Mononuclear cell (primary cell): Measurements from ENCODE around the gene SGMS1. TPM values are rescaled to one million over a fixed set of nuclear protein-coding genes. Genes with fewer than 3 reads are reported as not detected.

Experiments
- H3K27me3 ChIP-seq: 2 replicates; pipeline ENCODE4 v1.6.0; 2011; ENCODE audit warnings: low read length, control low read depth; ENCODE audit not compliant: insufficient read depth
- H3K4me1 ChIP-seq: 2 replicates; pipeline ENCODE4 v1.5.1; 2011; ENCODE audit warnings: mild to moderate bottlenecking, low read length, control low read depth; ENCODE audit not compliant: insufficient read depth
- H3K4me3 ChIP-seq: 2 replicates; pipeline ENCODE4 v1.5.1; 2011; ENCODE audit warnings: mild to moderate bottlenecking, low read length, moderate library complexity
- H3K9me3 ChIP-seq: 2 replicates; pipeline ENCODE4 v1.5.1; 2011; ENCODE audit warnings: low read depth, mild to moderate bottlenecking, control low read depth, low read length
- total RNA-seq: library from RNA; depleted of rRNA; stranded (reverse); fragments of >200 nt; gene quantifications from one replicate; pipeline ENCODE4 v1.2.3, GENCODE V29; 2012

The SGMS1 gene
- total RNA-seq, 1 donor, result 62.8 TPM

GRCh38 chr10:50605269-50605950, 18.3 kb downstream of the SGMS1 start:
- Histone ChIP-seq H3K27me3 (no peaks in the 10 kb centered on the region), H3K4me3 (no peak overlapping the region), H3K9me3 (no peaks in the 10 kb centered on the region), H3K4me1 (peaks cover 31% of the 10 kb centered on the region)

- no peaks in the 10 kb centered on the region for H3K27me3 ChIP-seq
- H3K9me3 ChIP-seq, result no peaks in the 10 kb centered on the region
- no peak overlapping the region for H3K4me3 ChIP-seq
- peaks cover 31% of the 10 kb centered on the region for H3K4me1 ChIP-seq
These were observed 18.9 kb downstream of the SGMS1 start for GRCh38 chr10:50604809-50605208.

DNA sequence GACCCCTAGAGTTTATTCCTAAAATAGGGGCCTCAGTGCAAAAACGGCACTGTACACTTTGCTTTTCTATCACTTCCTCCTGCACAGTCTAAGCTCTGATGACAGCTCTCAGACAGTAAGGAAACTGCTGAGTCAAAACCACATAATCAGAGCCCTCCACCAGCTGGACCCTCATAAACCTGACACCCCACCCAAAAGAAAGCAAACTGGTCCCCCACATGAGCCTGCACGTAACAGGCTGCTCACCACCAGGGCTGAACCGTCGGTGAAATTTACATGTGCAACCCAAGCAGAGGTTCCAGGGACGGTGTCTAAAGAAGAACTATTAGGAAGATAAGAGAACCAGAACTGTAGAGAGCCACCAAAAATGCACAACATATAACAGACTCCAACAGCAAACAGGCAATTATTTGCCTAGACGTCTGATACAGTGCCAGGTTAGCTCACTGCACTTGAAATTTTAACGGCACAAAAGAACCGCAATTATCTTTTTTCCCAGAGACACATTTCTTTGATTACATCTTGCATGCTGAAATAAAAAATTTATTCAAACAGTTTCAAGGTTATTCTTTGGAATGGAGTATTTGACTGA, 19.6 kb downstream of the SGMS1 start:
- Histone ChIP-seq H3K4me1 (peaks cover 31% of the 10 kb centered on the region), H3K27me3 (no peaks in the 10 kb centered on the region), H3K9me3 (no peaks in the 10 kb centered on the region), H3K4me3 (no peak overlapping the region)

DNA sequence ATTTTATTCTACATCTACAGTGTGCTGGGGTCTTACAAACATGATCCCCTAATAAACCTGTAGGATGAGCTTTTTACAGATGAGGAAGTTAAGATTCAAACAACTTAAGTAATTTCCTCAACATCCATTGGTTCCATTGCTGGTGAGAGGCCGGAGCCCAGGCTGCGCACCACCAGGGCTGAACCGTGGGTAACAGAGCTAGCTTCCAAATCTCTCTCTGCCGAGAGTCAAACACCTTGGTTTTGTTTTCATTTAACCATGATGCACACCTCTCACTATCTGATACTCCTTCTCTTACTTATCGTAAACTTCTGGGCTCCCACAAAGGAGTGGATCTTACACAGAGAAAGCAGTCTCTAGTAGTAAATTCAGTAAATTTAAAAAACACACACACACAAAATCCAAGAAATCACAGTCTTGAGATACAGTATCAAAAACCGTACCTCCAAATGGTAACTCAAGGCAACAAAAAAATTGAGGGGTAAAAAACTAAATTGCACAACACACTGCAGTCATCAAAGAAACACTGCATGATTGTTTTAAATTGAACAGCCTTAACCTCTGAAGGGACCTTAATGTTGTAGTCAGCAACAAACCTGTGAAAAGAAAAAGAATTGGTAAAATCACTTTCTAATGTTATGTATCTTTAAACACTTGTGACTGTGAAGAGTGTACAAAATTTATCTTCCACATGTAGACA, 20.5 kb downstream of the SGMS1 start:
- Histone ChIP-seq H3K4me3 (no peak overlapping the region), H3K4me1 (peaks cover 31% of the 10 kb centered on the region), H3K9me3 (no peaks in the 10 kb centered on the region), H3K27me3 (no peaks in the 10 kb centered on the region)

- Histone ChIP-seq H3K27me3 (no peaks in the 10 kb centered on the region), H3K9me3 (no peaks in the 10 kb centered on the region), H3K4me1 (peaks cover 24% of the 10 kb centered on the region), H3K4me3 (no peak overlapping the region)
These were observed 21.8 kb downstream of the SGMS1 start for GRCh38 chr10:50601974-50602373.

DNA sequence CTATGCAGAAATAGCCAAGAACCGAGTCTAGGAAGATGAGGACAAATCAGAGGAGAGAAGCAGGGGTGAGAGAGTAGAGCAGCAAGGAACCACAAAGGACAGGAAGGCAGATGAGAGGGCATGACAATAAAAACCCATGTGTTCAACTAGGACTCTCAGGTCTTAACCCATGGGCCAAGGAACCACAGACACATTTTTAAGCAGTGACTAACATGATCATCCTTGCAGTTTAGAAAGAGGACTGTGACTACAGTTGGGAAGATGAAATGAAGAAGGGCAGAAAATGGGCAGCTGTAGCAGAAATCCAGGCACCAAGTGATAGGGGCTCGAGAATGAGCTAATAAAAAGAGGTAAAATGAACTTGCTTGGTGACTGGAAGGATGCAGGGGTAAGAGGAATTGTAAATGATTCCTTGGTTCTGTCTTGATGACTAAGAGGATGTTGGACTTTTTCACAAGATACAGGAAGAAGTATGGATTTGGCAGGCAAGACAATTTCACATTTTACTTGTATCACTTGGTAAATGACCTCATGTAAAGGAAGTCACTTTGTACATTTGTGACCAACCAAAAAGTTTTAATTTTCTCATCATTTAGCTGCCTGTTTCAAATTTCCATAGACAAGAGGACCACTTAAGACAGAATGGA, 22.8 kb downstream of the SGMS1 start:
- H3K4me1 ChIP-seq, result peaks cover 24% of the 10 kb centered on the region
- no peaks in the 10 kb centered on the region for H3K9me3 ChIP-seq
- H3K27me3 ChIP-seq, result no peaks in the 10 kb centered on the region
- H3K4me3 ChIP-seq, result no peak overlapping the region

- Histone ChIP-seq H3K4me3 (no peak overlapping the region), H3K9me3 (no peaks in the 10 kb centered on the region), H3K4me1 (peaks cover 18% of the 10 kb centered on the region), H3K27me3 (no peaks in the 10 kb centered on the region)
These were observed 23.5 kb downstream of the SGMS1 start for GRCh38 chr10:50600286-50600685.

DNA sequence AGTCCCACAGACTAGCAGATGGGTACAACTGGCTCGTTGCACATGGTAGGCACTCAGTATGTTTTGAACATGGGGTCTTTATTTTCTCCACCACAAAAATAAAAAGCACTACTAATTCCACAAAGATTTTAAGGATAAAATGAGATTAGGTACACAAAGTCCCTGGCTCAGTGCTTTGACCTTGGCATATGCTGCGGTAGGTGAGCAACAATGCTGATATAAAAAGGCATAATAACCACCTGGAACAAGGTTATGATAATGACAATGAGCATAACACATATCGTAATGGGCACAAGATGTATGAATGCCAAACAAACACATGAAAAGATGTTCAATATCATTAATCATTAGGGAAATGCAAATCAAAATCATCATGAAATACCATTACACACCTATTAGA, 26.9 kb downstream of the SGMS1 start:
- Histone ChIP-seq H3K4me1 (no peaks in the 10 kb centered on the region), H3K4me3 (no peak overlapping the region), H3K9me3 (no peaks in the 10 kb centered on the region), H3K27me3 (no peaks in the 10 kb centered on the region)

DNA sequence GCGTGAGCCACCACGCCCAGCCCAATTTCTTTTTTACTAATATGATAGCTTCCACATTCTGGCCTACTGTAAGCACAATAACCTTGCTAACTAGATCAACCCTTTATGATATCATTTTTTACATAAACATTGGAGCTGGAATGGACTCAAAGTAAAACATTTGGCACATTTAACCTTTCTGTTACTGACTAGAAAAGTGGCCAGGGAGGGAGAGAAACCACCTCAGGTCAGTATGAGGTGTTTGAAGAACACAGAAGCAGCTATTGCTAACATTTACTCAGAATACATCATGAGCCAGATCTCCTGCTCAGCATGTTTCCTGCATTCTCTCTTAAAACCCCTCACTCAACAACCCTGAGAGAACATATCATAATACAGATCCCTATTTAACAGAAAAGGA, 27.3 kb downstream of the SGMS1 start:
- Histone ChIP-seq H3K4me3 (no peak overlapping the region), H3K4me1 (no peaks in the 10 kb centered on the region), H3K27me3 (no peaks in the 10 kb centered on the region), H3K9me3 (no peaks in the 10 kb centered on the region)

- no peaks in the 10 kb centered on the region for H3K27me3 ChIP-seq
- H3K4me3 ChIP-seq, result no peak overlapping the region
- H3K4me1 ChIP-seq, result no peaks in the 10 kb centered on the region
- no peaks in the 10 kb centered on the region for H3K9me3 ChIP-seq
These were observed 28.0 kb downstream of the SGMS1 start for GRCh38 chr10:50595785-50596184.

GRCh38 chr10:50593523-50594376, 30.0 kb downstream of the SGMS1 start:
- H3K27me3 ChIP-seq, result no peaks in the 10 kb centered on the region
- no peak overlapping the region for H3K4me3 ChIP-seq
- H3K4me1 ChIP-seq, result no peaks in the 10 kb centered on the region
- no peaks in the 10 kb centered on the region for H3K9me3 ChIP-seq

DNA sequence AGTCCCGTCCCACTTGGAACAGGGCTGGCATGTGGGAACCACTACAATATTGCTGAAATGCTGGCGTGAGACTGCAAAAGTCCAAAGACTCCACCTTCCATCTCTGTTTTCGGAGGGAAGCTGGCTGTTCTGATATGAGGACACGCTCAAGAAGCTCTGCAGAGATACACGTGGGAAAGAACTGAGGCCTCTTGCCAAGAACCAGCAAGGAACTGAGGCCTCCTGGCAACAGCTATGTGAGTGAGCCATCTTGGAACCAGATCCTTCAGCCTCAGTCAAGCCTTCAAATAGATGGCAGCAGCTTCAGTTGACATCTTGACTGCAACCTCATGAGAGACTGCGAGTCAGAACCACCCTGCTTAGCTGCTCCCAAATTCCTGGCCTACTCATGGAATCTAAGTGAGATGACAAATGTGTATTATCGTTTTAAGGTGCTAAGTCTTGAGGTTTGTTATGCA, 30.8 kb downstream of the SGMS1 start:
- no peak overlapping the region for H3K4me3 ChIP-seq
- no peaks in the 10 kb centered on the region for H3K9me3 ChIP-seq
- no peaks in the 10 kb centered on the region for H3K27me3 ChIP-seq
- no peaks in the 10 kb centered on the region for H3K4me1 ChIP-seq

DNA sequence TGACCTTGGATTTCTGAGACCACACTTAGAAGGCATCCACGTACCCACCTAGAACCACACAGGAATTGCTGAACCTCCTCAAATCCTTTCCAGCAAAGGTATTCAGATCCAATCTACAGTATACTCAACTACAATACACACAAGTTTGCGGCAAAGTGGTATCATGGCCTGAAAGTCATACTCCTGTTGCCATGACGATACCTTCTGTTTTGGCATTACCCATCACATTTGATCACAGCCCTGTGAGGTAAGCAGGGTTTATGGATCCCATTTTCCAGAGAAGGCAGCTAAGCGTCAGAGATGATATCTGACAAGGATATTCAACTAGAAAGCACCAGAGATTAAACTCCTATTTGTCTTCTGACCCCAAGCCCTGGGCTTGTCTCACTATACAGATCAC, 32.8 kb downstream of the SGMS1 start:
- Histone ChIP-seq H3K27me3 (no peaks in the 10 kb centered on the region), H3K4me3 (no peak overlapping the region), H3K9me3 (no peaks in the 10 kb centered on the region), H3K4me1 (peaks cover 14% of the 10 kb centered on the region)

DNA sequence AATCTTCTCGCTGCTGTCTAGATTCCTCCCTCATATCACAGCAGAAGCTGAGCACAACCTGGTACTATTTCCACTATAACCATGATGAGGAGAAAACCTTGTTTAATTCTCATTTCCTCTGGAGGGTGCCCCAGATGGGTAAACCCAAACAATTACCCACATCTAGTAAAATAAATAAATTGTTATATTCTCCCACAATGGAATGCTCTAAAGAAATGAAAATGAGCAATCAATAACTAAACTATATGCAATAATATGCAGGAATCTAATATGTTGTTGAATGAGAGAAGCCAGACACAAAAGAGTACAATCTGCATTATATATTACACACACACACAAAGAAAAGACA, 37.0 kb downstream of the SGMS1 start:
- Histone ChIP-seq H3K4me3 (no peak overlapping the region), H3K9me3 (no peaks in the 10 kb centered on the region), H3K27me3 (no peaks in the 10 kb centered on the region), H3K4me1 (peaks cover 17% of the 10 kb centered on the region)
